Measurements from ENCODE around the gene WDR47.
"Not testable (repeated sequence)": the region's sequence is repeated elsewhere in the genome, so short reads cannot be mapped to it uniquely, and the experiment has no call there.

The WDR47 gene

DNA sequence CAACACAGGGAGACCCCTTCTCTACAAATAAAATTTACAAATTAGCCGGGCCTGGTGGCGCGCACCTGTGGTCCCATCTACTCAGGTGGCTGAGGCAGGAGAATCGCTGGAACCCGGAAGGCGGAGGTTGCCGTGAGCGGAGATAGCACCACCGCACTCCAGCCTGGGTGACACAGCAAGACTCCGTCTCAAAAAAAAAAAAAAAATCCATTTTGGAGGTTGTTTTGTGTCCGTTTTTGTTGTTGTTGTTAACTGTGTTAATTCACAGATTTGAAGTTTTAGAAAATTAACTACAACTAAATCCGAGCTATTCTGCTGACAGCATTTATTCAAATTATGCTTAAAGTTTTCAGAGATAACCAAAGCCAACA is 79.2 kb downstream of the WDR47 start:
- DNase-seq (ENCODE audit: low spot score), result no peak

DNA sequence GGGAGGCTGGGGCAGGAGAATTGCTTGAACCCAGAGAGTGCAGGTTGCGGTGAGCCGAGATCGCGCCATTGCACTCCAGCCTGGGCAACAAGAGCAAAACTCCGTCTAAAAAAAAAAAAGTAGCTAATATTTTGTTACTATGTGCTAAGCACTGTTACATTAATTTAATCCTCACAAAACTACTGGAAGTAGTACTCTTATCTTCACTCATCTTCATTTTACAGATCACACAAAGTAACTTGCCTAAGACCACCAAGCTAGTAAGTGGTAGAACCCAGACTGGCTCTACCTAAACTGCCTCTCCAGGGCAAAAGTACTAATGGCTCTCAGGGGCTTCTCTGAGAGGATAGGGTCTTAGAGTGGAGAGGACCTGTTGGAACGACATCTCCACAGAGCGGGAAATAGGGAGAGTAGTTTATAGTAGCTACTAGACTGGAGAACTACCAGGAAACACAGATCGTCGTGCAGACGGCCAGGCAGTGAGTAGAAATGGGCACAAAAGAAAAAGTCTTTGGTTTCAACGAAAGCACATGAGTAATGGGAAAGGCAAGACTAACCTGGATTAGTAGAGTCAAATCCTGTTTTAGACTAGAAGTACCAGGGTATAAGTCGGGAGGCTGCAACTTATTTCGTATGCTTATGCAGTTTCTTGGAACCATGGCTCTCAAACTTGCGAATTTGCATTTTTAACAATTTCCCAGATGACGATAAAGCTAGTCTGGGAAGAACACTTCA is 80.0 kb downstream of the WDR47 start:
- DNase-seq (ENCODE audit: low spot score), result no peak

DNA sequence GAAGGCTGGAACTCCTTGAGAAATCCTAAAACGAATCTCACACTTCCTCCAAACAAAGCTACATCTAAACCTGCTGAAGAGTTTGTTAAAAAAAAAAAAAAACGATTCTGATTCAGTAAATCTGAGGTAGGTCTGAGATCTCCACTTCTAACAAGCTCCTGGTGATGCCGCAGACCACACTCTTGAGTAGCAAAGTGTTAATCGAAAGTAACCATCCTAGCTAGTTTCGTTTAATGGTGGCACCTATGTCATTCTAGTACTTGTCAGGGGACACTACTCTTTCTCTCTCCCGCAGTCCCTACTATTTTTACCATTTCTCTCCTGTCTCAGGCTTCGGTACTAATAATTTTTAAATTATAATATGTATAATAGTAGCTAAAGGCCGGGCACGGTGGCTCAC is 80.7 kb downstream of the WDR47 start:
- DNase-seq (ENCODE audit: low spot score), result no peak

DNA sequence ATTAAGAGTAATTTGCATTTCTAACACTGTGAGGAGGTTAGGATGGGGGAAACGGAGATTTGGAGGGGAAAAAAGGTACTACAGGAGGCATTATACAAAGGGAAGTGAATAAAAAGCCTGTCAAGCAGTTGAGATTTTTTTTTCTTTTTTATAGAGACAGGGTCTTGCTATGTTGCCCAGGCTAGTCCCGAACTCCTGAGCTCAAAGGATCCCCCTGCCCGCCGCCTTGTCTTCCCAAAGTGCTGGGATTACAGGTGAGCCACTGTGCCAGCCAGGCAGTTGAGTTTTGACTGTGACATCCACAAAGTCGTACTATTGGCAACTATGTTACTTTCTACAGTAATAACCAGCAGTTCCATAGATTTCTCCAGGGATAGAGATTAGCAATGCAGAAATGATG is 81.2 kb downstream of the WDR47 start:
- DNase-seq (ENCODE audit: low spot score), result no peak

DNA sequence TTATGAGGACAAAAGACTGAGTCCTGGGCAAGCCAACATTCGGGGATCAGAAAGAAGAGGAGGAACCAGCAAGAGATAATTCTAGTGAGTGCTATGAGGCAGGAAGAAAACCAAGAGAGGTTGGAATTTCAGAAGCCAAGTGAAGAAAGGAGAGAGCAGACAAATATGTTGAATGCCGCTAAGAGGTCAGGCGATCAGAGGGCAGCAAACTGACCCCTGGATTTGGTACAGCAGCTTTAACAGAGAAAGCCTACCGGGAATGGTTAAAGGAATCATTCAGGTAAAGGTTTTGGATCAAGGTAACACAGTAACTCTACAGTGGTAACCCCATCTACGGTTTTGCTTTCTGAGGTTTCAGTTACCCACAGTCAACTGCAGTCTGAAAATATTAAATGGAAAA is 84.0 kb downstream of the WDR47 start:
- no peak for DNase-seq (ENCODE audit: low spot score)

DNA sequence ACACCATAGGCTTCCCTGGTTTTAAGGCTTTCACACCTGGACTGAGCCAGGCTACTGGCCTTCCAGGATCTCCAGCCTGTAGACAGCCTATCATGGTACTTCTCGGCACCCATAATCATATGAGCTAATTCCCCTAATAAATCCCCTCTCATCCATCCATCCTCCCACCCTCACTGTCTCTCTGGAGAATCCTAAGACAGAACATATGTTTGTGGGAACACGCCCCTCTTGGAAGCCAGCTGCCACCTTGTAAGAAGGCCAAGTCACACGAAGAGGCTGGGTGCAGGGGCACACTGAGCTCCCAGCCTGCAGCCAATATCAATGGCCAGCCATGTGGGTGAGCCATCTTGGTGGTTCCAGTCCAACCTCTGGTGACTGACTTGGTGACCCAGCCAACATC is 86.0 kb downstream of the WDR47 start:
- DNase-seq (ENCODE audit: low spot score), result no peak

DNA sequence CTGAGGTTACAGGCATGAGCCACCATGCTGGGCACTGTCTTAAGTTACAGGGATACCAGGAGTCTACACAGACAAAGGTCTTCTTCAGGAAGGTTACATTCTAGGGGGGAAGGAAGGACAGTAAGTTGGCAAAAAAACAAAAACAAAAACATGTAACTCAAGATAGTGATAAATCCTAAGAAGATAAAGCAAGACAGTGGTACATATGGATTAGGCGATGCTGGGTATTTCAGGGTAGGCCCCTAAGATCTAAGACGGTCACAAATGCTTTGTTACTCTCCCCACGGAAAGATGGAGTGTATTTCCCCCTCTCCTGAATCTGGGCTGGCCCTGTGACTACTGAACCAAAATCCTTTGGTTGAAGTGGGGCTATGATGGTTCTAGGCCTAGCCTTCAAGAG is 86.8 kb downstream of the WDR47 start:
- no peak for DNase-seq (ENCODE audit: low spot score)

DNA sequence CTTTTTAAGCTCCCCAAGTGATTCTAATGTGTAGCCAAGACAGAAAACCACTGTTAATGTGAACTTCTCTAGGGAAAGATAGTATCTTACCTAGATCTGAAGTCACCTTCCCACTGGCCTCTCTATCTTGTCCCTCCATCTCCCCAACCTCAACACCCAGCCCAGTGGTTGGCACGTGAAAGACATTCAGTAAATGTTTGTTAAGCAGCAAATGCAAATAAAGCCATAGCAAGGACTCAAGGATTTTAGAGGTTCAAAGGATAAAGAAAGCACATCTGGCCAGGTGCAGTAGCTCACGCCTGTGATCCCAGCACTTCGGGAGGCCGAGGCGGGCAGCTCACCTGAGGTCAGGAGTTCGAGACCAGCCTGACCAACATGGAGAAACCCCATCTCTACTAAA is 88.5 kb downstream of the WDR47 start:
- DNase-seq (ENCODE audit: low spot score), result no peak

DNA sequence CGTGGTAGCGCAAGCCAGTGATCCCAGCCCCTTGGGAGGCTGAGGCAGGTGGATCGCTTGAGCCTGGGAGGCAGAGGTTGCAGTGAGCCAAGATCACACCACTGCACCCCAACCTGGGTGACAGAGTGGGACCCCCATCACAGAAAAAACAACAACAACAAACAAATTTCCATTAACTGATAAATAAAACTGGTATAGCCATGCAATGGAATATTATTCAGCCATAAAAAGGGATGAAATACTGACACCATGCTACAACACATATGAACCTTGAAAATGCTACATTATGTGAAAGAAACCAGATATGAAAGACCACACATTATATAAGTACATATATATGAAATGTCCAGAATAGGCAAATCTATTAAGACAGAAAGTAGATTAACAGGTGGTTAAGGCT is 90.7 kb downstream of the WDR47 start:
- DNase-seq (ENCODE audit: low spot score), result no peak

DNA sequence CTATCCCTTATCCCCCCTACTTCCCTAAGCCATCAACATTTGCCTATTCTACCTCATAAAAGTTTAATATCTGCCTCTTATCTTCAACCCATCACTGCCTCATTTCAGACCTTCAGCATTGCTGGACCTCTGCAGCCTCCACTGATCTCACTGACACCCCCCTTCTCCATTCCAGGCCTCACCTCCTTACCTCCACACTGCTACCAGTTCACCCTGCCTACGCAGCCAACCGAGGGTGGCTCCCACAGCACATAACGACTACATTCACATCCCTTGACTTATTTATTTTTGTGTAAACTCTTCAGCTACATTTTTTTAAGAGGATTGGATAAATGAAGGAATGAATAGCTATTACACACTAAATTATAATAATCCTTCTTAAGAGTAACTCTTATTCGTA is 92.9 kb downstream of the WDR47 start:
- DNase-seq (ENCODE audit: low spot score), result no peak

DNA sequence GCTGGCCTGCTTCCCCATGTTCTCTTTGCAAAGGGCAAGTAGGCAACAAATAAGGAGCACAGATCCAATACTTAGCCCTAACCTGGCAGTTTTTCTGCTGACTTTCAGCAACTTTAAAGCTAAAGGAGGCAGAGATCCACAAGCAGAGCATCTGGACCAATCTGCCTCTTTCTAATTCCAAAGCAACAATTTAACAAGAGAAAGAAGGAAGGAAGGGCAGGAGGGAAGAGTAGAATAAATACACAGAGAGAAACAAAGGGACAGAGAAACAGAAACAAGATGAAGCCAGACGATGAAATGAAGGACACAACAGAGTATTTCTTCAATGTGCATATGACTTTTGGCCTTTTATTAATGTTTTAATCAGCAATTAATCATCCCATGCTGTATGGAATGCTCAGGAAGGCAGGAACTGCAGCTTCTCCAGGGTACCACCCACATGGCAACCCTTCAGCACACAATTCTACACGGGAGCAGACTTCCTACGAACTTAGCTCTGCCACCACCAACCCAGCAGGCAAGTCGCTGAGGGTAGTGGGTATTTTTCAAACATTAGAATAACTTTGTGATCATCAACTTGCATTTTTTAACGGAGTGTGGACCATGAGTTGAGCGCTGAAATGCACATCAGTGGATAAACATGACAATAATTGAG is 93.9 kb downstream of the WDR47 start:
- no peak for DNase-seq (ENCODE audit: low spot score)

DNA sequence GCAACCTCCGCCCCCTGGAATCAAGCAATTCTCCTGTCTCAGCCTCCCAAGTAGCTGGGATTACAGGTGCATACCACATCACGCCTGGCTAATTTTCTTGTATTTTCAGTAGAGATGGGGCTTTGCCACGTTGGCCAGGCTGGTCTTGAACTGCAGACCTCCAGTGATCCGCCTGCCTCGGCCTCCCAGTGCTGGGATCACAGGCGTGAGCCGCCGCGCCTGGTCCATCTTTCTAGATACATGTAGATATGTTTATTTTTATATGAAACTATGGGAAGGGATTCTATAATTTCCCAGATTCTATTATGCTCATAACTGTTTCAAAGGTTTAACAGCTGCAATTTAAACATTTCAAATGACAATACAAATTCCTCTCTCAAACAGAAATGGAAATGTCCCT is 105.7 kb downstream of the WDR47 start:
- no peak for DNase-seq (ENCODE audit: low spot score)

DNA sequence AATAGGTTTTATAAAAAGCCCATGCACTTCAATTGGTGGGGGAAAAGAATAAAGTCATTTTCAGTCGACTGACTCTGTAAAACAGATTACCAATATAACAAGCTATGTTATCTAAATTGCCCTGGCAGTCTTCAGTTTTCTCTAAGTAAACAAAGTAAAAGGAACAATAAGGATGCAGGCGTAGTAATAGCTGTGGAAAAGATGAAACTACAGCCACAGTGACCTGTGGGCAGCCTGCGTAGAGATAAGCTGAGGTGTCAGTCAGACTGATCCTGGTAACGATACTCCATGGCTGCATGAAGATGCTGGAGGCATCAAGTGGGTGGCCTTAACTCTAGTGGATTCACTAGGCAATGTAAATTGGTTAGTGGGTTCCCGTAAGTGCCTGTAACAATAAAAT is 108.0 kb downstream of the WDR47 start:
- no peak for DNase-seq (ENCODE audit: low spot score)

DNA sequence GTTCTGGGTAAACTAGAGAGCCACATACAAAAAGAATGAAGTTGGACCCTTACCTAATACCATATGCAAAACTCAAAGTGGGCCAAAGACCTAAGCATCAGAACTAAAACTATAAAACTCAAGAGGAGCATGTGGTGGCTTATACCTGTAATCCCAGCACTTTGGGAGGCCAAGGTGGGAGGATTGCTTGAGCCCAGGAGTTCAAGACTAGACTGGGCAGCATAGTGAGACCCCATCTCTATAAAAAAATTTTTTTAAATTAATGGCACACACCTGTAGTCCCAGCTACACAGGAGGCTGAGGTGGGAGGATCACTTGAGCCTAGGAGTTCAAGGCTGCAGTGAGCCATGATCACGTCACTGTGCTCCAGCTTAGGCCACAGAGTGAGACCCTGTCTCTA is 114.3 kb downstream of the WDR47 start:
- not testable (repeated sequence) for DNase-seq (ENCODE audit: low spot score)

DNA sequence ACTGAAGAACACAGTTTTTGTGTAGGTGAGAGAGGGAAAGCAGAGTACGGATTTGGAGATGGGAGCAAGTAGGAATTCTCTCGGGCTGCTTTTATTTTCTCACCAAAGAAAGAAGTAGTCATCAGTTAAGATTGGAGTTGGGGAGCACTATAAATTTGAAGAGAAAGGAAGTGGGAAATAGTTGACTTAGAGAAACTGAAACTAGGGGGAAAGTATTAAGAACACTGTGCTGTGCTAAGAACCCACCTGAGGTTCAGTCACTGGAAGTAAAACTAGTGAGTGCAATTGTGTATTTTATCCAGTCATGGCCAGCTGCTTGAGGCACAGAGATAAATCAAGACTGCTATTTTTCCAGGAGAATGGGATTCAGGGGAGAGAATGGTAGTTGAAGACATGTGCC is 116.0 kb downstream of the WDR47 start:
- DNase-seq (ENCODE audit: low spot score), result no peak
